SU-DHL-6 (cell line): ENCODE measurements around the gene TRAPPC3L.

Source experiments
- H2AFZ ChIP-seq: fragments of 200-600 bp; sonication (generic); 2 replicates; pipeline ENCODE4 v1.6.1; 2014; ENCODE audit warnings: low read depth, mild to moderate bottlenecking, moderate library complexity, mixed read lengths, antibody characterized with exemption, low read length; ENCODE audit not compliant: severe bottlenecking
- H3F3A ChIP-seq: fragments of 200-600 bp; shearing (Covaris generic); 2 replicates; pipeline ENCODE4 v1.6.0; 2016; ENCODE audit warnings: antibody characterized with exemption, mild to moderate bottlenecking; ENCODE audit not compliant: insufficient read depth
- H3K27ac ChIP-seq: fragments of 200-600 bp; sonication (generic); 2 replicates; pipeline ENCODE4 v1.5.1; 2016; ENCODE audit warnings: low read depth, mild to moderate bottlenecking, low read length, moderate library complexity, mixed read lengths
- H3K27me3 ChIP-seq: fragments of 200-600 bp; sonication (generic), shearing (Covaris generic); 2 replicates; pipeline ENCODE4 v1.6.0; 2014; ENCODE audit warnings: mild to moderate bottlenecking, low read length
- H3K36me3 ChIP-seq: fragments of 200-600 bp; sonication (generic); 2 replicates; pipeline ENCODE4 v1.6.1; 2014; ENCODE audit warnings: mild to moderate bottlenecking, low read length, mixed read lengths
- H3K4me2 ChIP-seq: fragments of 300-600, 200-600 bp; shearing (Covaris generic), sonication (generic); 2 replicates; pipeline ENCODE4 v1.6.0; 2014; ENCODE audit warnings: low read length, low read depth, mild to moderate bottlenecking; ENCODE audit not compliant: poor library complexity, severe bottlenecking
- H3K4me3 ChIP-seq: fragments of 200-600 bp; sonication (generic); 2 replicates; pipeline ENCODE4 v1.5.1; 2014; ENCODE audit warnings: antibody characterized with exemption, low read length, mild to moderate bottlenecking, mixed read lengths; ENCODE audit not compliant: insufficient read depth, poor library complexity, severe bottlenecking
- H3K79me2 ChIP-seq: fragments of 200-600 bp; sonication (generic); 2 replicates; pipeline ENCODE4 v1.6.1; 2014; ENCODE audit warnings: mild to moderate bottlenecking, low read length, moderate library complexity; ENCODE audit not compliant: insufficient read depth
- H3K9ac ChIP-seq: fragments of 200-600 bp; sonication (generic); 2 replicates; pipeline ENCODE4 v1.7.0; 2014; ENCODE audit warnings: mild to moderate bottlenecking, low read length
- H3K9me2 ChIP-seq: fragments of 200-600 bp; sonication (generic); replicated peaks from 2 replicates; pipeline ENCODE4 v1.6.1; 2014; ENCODE audit warnings: low read length; ENCODE audit not compliant: insufficient read depth
- H3K9me3 ChIP-seq: fragments of 200-600 bp; sonication (generic); 2 replicates; pipeline ENCODE4 v1.6.1; 2014; ENCODE audit warnings: low read length, mixed read lengths; ENCODE audit not compliant: insufficient read depth
- H4K20me1 ChIP-seq: fragments of 200-600 bp; sonication (generic); 2 replicates; pipeline ENCODE4 v1.6.1; 2014; ENCODE audit warnings: low read depth, mild to moderate bottlenecking, antibody characterized with exemption, low read length, moderate library complexity, mixed read lengths
- EZH2phosphoT487 ChIP-seq: fragments of 200-600 bp; sonication (generic), shearing (Covaris generic); conservative IDR thresholded peaks from 2 replicates; pipeline ENCODE4 v1.6.1; 2018; ENCODE audit warnings: mild to moderate bottlenecking, antibody characterized with exemption, low read length, moderate library complexity, mixed read lengths
- TF ChIP-seq, protein P1 (sequence below): fragments of 200-600 bp; sonication (generic); IDR thresholded peaks from one replicate; pipeline ENCODE4 v1.5.1; 2017; ENCODE audit warnings: antibody characterized with exemption, mild to moderate bottlenecking, low read length, moderate library complexity; ENCODE audit not compliant: insufficient read depth, poor library complexity, severe bottlenecking

The TRAPPC3L gene

GRCh38 chr6:116458264-116458663 is 87.2 kb downstream of the TRAPPC3L start:
- H3K27me3 ChIP-seq = no peaks in the 10 kb centered on the region
- H3K9me3 ChIP-seq = no peaks in the 10 kb centered on the region
- H3K9me2 ChIP-seq = no peaks in the 10 kb centered on the region
- H3K36me3 ChIP-seq = no peaks in the 10 kb centered on the region
- H2AFZ ChIP-seq = no peak overlapping the region
- H3K27ac ChIP-seq = no peak overlapping the region
- no peaks in the 10 kb centered on the region for H3F3A ChIP-seq
- H4K20me1 ChIP-seq = no peaks in the 10 kb centered on the region
- no peak for TF ChIP-seq EZH2phosphoT487
- TF ChIP-seq, protein P1, sequence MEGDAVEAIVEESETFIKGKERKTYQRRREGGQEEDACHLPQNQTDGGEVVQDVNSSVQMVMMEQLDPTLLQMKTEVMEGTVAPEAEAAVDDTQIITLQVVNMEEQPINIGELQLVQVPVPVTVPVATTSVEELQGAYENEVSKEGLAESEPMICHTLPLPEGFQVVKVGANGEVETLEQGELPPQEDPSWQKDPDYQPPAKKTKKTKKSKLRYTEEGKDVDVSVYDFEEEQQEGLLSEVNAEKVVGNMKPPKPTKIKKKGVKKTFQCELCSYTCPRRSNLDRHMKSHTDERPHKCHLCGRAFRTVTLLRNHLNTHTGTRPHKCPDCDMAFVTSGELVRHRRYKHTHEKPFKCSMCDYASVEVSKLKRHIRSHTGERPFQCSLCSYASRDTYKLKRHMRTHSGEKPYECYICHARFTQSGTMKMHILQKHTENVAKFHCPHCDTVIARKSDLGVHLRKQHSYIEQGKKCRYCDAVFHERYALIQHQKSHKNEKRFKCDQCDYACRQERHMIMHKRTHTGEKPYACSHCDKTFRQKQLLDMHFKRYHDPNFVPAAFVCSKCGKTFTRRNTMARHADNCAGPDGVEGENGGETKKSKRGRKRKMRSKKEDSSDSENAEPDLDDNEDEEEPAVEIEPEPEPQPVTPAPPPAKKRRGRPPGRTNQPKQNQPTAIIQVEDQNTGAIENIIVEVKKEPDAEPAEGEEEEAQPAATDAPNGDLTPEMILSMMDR = no peak
- H3K9ac ChIP-seq = no peak overlapping the region
- H3K79me2 ChIP-seq = no peaks in the 10 kb centered on the region
- H3K4me3 ChIP-seq = no peak overlapping the region
- no peak overlapping the region for H3K4me2 ChIP-seq

- H4K20me1 ChIP-seq = no peaks in the 10 kb centered on the region
- H3K4me3 ChIP-seq = no peak overlapping the region
- H3K27me3 ChIP-seq = no peaks in the 10 kb centered on the region
- H3K79me2 ChIP-seq = no peaks in the 10 kb centered on the region
- H3K9ac ChIP-seq = no peak overlapping the region
- H3K9me3 ChIP-seq = no peaks in the 10 kb centered on the region
- H3K36me3 ChIP-seq = no peaks in the 10 kb centered on the region
- no peak overlapping the region for H3K4me2 ChIP-seq
- no peaks in the 10 kb centered on the region for H3F3A ChIP-seq
- H3K9me2 ChIP-seq = no peaks in the 10 kb centered on the region
- no peak for TF ChIP-seq EZH2phosphoT487
- TF ChIP-seq, protein P1 = no peak
- no peak overlapping the region for H3K27ac ChIP-seq
- H2AFZ ChIP-seq = no peak overlapping the region
Measured at GRCh38 chr6:116456927-116457326, 88.6 kb downstream of the TRAPPC3L start.

DNA sequence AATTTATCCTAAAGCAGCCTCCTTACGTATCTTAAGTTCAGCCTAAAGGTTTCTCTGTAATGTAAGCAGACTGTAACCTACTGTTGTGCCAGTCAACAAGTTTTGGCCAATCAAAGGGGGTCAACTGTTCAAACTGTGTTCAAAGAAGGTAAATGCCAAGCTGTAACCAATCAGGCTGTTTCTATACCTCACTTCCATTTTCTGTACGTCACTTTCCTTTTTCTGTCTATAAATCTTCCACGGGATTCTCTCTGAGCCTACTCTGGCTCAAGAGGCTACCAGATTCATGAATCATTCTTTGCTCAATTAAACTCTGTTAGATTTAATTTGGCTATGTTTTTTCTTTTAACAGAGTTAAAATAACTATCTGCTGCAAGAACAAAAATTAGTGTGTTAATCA is 89.4 kb downstream of the TRAPPC3L start:
- H3K4me2 ChIP-seq = no peak overlapping the region
- no peak overlapping the region for H3K9ac ChIP-seq
- H3F3A ChIP-seq = no peaks in the 10 kb centered on the region
- no peaks in the 10 kb centered on the region for H3K27me3 ChIP-seq
- H3K79me2 ChIP-seq = no peaks in the 10 kb centered on the region
- no peaks in the 10 kb centered on the region for H4K20me1 ChIP-seq
- no peak overlapping the region for H3K27ac ChIP-seq
- H3K9me2 ChIP-seq = no peaks in the 10 kb centered on the region
- no peak overlapping the region for H2AFZ ChIP-seq
- no peak overlapping the region for H3K4me3 ChIP-seq
- H3K9me3 ChIP-seq = no peaks in the 10 kb centered on the region
- no peak for TF ChIP-seq EZH2phosphoT487
- TF ChIP-seq, protein P1 = no peak
- no peaks in the 10 kb centered on the region for H3K36me3 ChIP-seq

DNA sequence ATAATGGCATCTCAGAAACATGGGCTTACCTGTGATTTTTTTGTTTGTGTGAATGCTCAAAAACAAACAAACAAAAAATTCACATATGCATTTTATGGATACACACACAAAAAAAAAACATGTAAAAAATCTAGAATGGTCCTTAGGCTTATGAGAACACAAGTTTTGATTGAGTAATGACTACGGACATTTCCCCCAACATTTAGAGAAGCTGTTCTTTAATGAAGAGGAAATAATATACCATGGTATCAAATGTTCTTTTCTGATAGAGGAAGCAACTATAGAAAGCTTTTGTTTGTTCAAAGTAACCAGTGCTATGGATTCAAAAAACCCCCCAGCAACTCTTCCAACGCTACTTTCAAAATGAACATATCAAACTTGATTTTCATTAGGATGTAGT is 93.0 kb downstream of the TRAPPC3L start:
- no peaks in the 10 kb centered on the region for H3K9me3 ChIP-seq
- no peak overlapping the region for H3K4me3 ChIP-seq
- no peaks in the 10 kb centered on the region for H4K20me1 ChIP-seq
- H3K9ac ChIP-seq = no peak overlapping the region
- no peak overlapping the region for H3K4me2 ChIP-seq
- H3F3A ChIP-seq = no peaks in the 10 kb centered on the region
- no peaks in the 10 kb centered on the region for H3K27me3 ChIP-seq
- TF ChIP-seq EZH2phosphoT487 = no peak
- TF ChIP-seq, protein P1 = no peak
- H3K79me2 ChIP-seq = no peaks in the 10 kb centered on the region
- no peak overlapping the region for H3K27ac ChIP-seq
- H2AFZ ChIP-seq = no peak overlapping the region
- no peaks in the 10 kb centered on the region for H3K9me2 ChIP-seq
- no peaks in the 10 kb centered on the region for H3K36me3 ChIP-seq
